IPS-18a (cell line): ENCODE measurements around the gene FOXRED2.

Experiments
- H3K27ac ChIP-seq: one replicate; pipeline ENCODE4 v1.5.1; 2013; ENCODE audit warnings: low read length
- H3K27me3 ChIP-seq: one replicate; pipeline ENCODE4 v1.6.1; 2013; ENCODE audit warnings: mild to moderate bottlenecking, low read length; ENCODE audit not compliant: control insufficient read depth, insufficient read depth
- H3K36me3 ChIP-seq: one replicate; pipeline ENCODE4 v1.6.1; 2013; ENCODE audit warnings: low read depth, low read length; ENCODE audit not compliant: control insufficient read depth
- H3K4me1 ChIP-seq: one replicate; pipeline ENCODE4 v1.6.1; 2013; ENCODE audit warnings: low read depth, low read length; ENCODE audit not compliant: control insufficient read depth
- H3K4me3 ChIP-seq: one replicate; pipeline ENCODE4 v1.5.1; 2013; ENCODE audit warnings: low read length
- H3K9ac ChIP-seq: one replicate; pipeline ENCODE4 v1.6.1; 2013; ENCODE audit warnings: mild to moderate bottlenecking, low read length, moderate library complexity
- H3K9me3 ChIP-seq: one replicate; pipeline ENCODE4 v1.6.1; 2013; ENCODE audit warnings: low read depth, low read length; ENCODE audit not compliant: control insufficient read depth

FOXRED2 gene

DNA sequence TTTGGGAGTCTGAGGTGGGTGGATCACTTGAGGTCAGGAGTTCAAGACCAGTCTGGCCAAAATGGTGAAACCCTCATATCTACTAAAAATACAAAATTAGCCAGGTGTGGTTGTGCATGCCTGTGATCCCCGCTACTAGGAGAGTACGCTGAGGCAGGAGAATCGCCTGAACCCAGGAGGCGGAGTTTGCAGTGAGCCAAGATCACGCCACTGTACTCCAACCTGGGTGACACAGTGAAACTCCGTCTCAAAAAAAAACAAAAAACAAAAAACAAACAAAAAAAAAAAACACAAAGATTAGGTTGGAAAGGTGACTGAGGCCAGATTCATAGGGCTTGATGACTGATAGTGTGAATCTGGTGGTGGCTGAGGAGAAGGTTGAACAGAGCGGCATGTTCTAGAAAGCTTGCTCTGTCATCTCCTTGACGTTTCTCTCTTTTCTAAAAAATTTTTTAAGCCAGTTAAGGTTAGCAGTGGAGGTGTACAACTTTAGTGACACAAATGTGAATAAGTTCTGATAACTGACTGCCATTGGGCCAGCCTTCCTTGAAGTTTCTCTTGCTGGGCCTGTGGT, 66.3 kb downstream of the FOXRED2 start:
- Histone ChIP-seq H3K4me3 (no peak overlapping the region), H3K27me3 (no peaks in the 10 kb centered on the region), H3K27ac (no peak overlapping the region), H3K9me3 (no peaks in the 10 kb centered on the region), H3K36me3 (no peaks in the 10 kb centered on the region), H3K4me1 (no peaks in the 10 kb centered on the region), H3K9ac (no peak overlapping the region)

GRCh38 chr22:36439481-36440271, 67.2 kb downstream of the FOXRED2 start:
- Histone ChIP-seq H3K27ac (no peak overlapping the region), H3K36me3 (no peaks in the 10 kb centered on the region), H3K4me3 (no peak overlapping the region), H3K4me1 (peaks cover 3% of the 10 kb centered on the region), H3K9ac (no peak overlapping the region), H3K9me3 (no peaks in the 10 kb centered on the region), H3K27me3 (no peaks in the 10 kb centered on the region)
